KG1 (cell line): Measurements from ENCODE around the gene RNF11.
"Not testable (repeated sequence)": the region's sequence is repeated elsewhere in the genome, so short reads cannot be mapped to it uniquely, and the experiment has no call there.

ENCODE experiments used
- DNase-seq: peaks from one replicate; lab custom pipeline; 2025; lab: John Stamatoyannopoulos, UW

The RNF11 gene

GRCh38 chr1:51228471-51228870 is 7.6 kb upstream of the RNF11 start:
- DNase-seq, result not testable (repeated sequence)

GRCh38 chr1:51230501-51231078 is 5.5 kb upstream of the RNF11 start:
- no peak for DNase-seq

DNA sequence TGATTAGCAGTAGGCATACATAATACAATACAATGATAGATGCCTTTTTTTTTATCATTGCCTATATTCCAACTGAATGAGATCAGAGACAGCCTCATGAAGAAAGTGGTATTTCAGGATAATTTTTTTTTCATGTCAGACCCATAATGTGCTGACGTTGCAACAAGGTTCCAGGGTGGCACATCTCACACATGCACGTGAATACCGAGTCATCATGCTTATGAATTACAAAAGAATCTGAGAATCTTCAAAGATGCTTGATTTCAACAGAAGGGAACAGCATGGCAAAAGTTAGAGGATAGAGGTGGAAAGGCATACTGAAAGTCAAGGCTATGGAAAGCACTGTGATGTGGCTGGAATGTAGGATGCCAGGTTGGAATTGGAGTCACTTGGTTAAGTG is 5.0 kb upstream of the RNF11 start:
- DNase-seq, result no peak

DNA sequence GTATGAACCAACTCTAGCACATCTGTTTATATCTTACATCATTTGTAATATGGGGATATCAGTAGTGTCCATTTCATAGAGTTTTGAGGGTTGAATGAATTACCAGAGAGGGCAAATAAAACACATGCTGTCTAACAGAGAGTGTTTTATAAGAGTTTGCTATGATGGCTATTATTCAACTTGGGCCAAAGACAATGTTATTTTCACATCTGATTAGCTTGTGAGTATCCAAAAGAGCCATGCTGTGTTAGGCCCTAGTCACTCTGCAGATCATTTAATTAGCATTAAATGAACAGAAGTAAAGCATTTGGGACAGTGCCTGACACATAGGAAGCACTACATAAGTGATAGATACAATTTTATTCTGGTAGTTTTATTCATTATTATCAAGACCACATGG is 4.2 kb upstream of the RNF11 start:
- no peak for DNase-seq

DNA sequence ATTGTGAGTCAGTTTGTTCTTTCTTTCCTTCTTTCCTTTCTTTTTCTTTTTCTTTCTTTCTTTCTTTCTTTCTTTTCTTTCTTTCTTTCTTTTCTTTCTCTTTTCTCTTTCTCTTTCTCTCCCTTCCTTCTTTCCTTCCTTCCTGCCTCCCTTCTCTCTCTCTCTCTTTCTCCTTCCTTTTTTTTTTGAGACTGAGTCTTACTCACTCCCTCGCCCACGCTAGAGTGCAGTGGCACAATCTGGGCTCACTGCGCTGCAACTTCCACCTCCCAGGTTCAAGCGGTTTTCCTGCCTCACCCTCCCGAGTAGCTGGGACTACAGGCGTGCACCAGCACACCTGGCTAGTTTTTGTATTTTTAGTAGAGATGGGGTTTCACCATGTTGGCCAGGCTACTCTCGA is 1.8 kb upstream of the RNF11 start:
- DNase-seq, result not testable (repeated sequence)

- DNase-seq, result no peak
Observed at GRCh38 chr1:51234721-51235425, 1.2 kb upstream of the RNF11 start.

- DNase-seq, result peak; percentile 23
Observed at GRCh38 chr1:51236531-51237350, 668 bp downstream of the RNF11 start.

- no peak for DNase-seq
Observed at GRCh38 chr1:51237351-51238033, 1.4 kb downstream of the RNF11 start.

GRCh38 chr1:51238034-51238403 is 1.9 kb downstream of the RNF11 start:
- no peak for DNase-seq

DNA sequence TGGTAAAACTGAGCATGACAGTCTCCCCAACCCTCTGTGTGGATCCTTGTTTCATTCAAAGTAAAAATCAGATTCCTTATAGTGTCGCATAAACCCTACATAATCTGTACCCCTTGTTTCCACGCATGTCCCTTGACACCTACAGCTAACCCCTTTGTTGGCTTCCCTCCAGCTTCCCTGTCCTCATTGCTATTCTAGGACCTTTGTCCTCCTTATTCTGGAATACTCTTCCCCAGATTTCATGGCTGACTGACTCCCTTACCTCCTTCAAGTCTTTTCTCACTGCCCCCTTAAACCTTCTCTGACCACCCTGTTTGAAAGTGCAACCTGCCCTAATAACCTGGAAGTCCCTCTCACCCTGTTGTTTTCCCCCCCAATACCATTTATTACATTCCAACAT is 4.0 kb downstream of the RNF11 start:
- no peak for DNase-seq

DNA sequence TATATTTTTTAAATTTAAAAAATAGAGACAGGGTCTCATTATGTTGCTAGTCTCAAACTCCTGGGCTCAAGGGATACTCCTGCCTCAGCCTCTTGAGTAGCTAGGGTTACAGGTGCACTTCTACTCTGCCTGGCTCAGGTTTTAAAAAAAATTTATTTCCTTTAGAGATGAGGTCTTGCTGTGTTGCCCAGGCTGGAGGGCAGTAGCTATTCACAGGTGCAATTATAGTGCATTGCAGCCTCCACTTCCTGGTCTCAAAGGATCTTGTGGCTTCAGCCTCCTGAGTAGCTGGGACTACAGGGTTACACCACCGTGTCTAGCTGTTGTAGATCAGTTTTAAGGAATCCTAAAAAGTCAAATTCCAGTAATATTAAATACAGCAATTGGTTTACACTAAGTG is 5.0 kb downstream of the RNF11 start:
- DNase-seq, result no peak

DNA sequence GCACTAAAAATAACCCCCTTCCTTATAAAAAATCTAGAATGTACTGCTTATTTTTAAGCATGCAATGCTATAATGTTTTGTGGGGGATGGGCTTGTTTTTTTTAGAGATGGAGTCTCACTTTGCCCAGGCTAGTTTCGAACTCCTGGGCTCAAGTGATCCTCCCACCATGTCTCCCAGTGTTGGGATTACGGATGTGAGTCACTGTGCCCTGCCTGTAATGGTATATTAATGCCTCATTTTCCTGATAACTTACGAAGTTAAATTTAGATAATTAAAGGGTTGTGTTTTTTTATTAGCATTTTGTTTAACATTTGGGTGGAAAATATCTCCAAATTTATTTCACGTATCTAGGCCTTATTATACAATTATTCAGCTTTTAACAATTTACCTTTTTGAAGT is 6.5 kb downstream of the RNF11 start:
- no peak for DNase-seq

GRCh38 chr1:51247022-51247421 is 10.9 kb downstream of the RNF11 start:
- no peak for DNase-seq

GRCh38 chr1:51247499-51247898 is 11.4 kb downstream of the RNF11 start:
- no peak for DNase-seq

GRCh38 chr1:51249445-51249844 is 13.4 kb downstream of the RNF11 start:
- DNase-seq, result no peak

DNA sequence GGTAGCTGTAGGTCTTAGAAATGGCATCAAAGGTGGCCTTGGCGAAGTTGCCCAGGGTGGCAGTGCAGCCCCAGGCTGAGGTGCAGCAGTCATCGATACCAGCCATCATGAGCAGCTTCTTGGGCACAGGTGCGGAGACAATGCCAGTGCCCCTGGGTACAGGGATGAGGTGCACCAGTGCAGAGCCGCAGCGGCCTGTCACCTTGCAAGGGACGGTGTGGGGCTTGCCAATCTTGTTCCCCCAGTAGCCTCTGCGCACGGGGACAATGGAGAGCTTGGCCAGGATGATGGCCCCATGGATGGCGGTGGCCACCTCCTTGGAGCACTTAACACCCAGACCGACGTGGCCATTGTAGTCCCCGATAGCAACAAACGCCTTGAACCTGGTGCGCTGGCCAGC is 14.7 kb downstream of the RNF11 start:
- DNase-seq, result not testable (repeated sequence)

DNA sequence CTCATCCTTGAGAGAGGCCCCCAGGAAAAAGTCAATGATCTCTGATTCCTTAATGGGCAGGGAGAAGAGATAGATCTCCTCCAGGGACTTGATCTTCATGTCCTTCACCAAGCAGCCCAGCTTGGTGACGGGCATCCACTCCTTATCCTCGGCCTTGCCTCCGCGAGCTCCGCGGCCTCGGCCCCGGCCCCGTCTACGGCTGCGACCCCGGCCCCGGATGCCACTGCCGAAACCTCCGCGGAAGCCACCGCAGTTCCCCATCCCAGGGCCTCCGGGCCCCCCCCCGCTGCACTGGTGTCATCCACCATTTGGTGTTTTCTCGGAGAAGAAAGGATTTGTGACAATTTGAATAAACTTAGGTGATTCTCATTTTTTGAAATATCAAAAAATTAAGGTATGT is 15.1 kb downstream of the RNF11 start:
- DNase-seq, result not testable (repeated sequence)

DNA sequence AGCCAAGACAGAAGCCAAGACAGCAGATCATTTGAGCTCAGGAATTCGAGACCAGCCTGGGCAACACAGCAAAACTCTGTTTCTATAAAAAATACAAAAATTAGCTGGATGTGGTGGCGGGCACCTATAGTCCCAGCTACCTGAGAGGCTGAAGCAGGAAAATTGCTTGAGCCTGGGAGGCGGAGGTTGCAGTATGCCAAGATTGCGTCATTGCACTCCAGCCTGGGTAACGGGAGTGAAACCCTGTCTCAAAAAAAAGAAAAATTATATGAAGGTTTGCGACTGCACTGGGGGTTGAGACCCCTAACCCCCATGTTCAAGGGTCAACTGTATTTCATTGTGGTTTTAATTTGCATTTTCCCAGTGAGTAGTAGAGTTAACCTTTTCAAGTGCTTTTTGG is 16.3 kb downstream of the RNF11 start:
- no peak for DNase-seq

DNA sequence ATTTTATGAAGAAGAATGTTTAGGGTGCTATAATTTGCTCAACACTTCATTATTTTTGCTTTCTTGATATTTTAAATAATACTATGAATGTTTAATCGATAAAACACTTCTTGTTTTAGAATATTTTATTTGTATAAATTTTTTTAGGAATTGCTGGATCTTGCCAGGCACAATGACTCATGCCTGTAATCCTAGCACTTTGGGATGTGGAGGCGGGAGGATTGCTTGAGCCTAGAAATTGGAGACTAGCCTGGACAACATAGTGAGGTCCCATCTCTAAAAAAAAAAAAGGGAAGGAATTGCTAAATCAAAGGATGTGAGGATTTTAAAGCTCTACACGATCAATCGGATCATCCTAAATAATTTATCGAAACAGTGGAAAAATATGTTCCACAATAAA is 17.6 kb downstream of the RNF11 start:
- DNase-seq, result no peak

GRCh38 chr1:51255331-51255730 is 19.3 kb downstream of the RNF11 start:
- no peak for DNase-seq

DNA sequence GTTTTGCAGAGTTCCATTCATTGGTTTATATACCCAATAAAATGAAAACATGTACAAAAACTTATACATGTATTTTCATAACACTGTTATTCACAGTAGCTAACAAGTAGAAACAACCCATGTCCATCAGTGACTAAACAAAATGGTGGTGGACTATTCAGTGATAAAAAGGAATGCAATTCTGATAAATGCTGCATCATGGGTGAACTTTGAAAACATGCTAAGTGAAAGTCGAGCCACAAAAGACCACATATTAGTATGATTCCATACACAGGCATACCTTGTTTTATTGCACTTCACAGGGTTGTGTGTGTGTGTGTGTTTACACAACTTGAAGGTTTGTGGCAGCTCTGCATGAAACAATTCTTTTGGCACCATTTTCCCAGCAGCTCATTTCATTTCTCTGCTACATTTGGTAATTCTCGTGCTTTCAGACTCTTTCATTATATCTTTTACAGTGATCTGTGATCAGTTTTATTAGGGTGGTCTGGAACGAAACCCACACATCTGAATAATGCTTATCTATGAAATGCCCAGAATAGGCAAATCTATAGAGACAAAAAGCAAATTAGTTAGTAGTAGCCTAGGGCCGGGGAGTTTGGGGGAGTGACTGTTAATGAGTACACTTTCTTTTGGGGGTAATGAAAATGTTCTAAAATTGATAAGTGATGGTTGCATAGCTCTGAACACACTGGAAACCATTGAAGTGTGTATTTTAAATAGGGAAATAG is 27.2 kb downstream of the RNF11 start:
- DNase-seq, result no peak

GRCh38 chr1:51264451-51264850 is 28.4 kb downstream of the RNF11 start:
- no peak for DNase-seq
